NCI-H1092 (cell line): Measurements from ENCODE around the gene KCNN4.
"Not testable (repeated sequence)": the region's sequence is repeated elsewhere in the genome, so short reads cannot be mapped to it uniquely, and the experiment has no call there.

Experiments used
- DNase-seq: peaks from one replicate; lab custom pipeline; 2025; lab: John Stamatoyannopoulos, UW

Gene KCNN4

GRCh38 chr19:43780706-43781525, at the start of gene KCNN4:
Gene KCNN4, minus strand, starts transcription at chr19:43780973. Its CDS starts 112 bp downstream, at chr19:43780861.
- DNase-seq = no peak

DNA sequence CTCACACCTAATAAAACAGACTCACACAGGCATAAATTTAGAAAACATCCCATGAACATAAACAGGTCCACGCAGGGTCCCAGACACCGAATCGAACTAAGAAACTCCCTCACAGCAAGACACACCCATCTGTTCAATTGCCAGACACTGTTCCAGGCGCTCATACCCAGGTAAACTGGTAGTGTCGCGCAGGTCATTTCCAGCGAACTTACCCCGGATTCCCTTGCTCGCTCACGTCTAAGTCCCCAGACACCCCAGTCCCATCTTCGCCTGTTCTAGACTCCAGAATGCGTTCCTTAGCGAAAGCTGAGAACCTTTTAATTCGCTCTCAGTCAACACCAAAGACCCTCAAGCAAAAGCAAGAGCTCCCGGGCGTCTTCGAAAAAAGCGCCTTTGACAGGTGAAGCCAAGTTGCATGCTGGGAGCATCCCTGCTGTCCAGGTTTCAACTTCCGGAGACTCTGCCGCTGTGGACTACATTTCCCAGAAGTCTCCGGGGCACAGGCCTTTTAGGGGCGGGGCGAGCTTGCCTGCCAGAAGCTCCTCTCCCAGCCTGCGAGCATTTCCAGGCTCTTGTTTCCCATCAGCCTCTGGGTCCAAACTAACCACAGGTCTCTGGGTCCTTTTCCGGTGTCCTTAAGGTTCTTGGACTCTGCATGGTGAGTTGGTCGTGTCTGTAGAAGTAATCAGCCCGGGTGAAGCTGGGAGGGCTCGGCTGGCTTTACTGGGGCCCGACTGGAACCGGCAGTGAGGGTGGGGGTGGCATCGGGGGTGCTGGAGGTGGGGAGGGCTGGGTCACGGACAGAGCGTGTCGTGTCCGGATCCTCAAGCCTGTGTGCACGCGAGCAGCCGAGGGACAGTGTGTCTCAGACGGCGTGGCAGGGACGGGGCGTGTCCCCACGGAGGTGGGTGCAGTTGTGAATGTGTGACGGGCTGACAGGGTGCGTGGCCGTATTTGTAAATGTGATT, 46.3 kb upstream of the KCNN4 start, which contains the start of gene ZNF283:
ZNF283 (plus strand) TSS at position 535 of the 968 bp plus-strand sequence. CDS start 6,184 bp downstream, outside the sequence.
- DNase-seq = peak; percentile 78

DNA sequence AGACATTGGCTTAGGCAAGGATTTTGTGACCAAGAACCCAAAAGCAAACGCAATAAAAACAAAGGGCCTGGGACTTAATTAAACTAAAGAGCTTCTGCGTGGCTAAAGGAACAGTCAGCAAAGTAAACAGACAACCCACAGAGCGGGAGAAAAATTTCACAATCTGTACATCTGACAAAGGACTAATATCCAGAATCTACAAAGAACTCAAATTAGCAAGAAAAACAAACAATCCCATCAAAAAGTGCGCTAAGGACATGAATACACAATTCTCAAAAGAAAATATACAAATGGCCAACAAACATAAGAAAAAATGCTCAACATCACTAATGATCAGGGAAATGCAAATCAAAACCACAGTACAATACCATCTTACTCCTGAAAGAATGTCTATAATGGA, 43.8 kb upstream of the KCNN4 start:
- DNase-seq = not testable (repeated sequence)

- not testable (repeated sequence) for DNase-seq
Measured at GRCh38 chr19:43823856-43824255, 43.1 kb upstream of the KCNN4 start.

DNA sequence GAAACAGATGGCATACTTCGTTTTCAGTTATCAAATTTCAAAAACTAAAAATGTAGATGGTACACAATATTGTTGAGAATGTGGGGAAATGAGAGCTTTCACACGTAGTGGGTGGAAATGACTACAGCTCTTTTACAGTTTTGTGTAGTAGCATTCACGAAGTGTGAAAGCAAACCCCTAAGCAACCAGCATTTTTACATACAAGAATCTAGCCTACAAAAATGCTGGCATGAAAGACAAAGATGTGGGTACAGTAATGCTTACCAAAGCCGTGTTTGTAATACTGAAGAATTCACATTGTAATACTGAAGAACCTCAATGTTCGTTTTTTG, 40.1 kb upstream of the KCNN4 start:
- DNase-seq = no peak

- no peak for DNase-seq
Measured at GRCh38 chr19:43820098-43820883, 39.5 kb upstream of the KCNN4 start.

- DNase-seq = no peak
Measured at GRCh38 chr19:43818500-43818899, 37.7 kb upstream of the KCNN4 start.

GRCh38 chr19:43817454-43817853, 36.7 kb upstream of the KCNN4 start:
- DNase-seq = not testable (repeated sequence)

DNA sequence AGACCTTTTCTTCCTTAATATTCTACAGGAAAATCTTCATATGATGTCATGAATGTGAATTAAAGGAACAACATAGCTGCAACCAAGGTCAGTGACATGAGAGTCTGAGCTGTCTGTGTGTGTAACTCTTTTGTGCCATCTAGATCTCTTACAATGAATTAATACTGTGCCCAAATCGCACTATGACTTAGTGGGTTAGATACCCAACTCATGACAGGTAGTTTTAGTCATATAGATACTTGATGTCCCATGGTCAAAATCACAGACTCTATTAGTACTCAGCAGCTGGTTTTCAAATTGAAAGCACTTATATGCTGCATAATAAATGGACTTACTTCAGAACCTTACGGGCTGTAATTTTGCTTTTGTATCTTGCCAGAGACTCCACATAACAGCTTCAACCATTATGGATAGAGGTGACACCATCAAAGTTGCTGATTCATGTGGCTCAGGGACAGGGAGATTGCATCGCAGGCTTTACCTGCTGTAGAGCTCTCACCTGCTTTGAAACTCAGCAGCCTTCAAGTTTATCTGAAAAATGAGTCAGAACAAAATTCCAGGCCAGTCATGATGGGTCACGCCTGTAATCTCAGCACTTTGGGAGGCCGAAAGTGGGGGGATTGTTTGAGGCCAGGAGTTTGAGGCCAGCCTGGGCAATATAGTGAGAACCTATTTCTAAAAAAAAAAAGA, 34.0 kb upstream of the KCNN4 start:
- DNase-seq = no peak

GRCh38 chr19:43812688-43813087, 31.9 kb upstream of the KCNN4 start:
- no peak for DNase-seq

GRCh38 chr19:43812259-43812658, 31.5 kb upstream of the KCNN4 start:
- no peak for DNase-seq

- no peak for DNase-seq
Measured at GRCh38 chr19:43811837-43812236, 31.1 kb upstream of the KCNN4 start.

- DNase-seq = no peak
Measured at GRCh38 chr19:43809762-43810696, 29.3 kb upstream of the KCNN4 start.

DNA sequence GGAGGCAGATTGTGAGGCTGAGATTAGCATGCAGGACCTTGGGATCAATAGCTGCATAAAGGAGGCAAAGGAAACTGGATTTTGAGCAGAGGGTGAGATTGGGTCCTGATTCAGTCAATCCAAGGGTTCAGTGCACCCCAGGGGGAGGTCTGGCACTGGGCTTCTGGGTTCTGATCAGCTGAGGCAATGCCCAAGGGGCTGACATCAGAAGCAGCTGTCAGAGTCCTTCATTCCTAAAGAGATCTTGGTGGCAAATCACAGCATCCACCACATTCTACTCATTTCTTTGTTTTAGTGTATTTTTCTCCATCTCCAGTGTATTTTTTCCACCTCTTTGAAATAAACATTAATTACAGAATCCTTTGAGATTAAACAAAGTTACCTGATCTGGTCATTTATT, 26.9 kb upstream of the KCNN4 start:
- DNase-seq = no peak

- no peak for DNase-seq
Measured at GRCh38 chr19:43806848-43807247, 26.1 kb upstream of the KCNN4 start.

DNA sequence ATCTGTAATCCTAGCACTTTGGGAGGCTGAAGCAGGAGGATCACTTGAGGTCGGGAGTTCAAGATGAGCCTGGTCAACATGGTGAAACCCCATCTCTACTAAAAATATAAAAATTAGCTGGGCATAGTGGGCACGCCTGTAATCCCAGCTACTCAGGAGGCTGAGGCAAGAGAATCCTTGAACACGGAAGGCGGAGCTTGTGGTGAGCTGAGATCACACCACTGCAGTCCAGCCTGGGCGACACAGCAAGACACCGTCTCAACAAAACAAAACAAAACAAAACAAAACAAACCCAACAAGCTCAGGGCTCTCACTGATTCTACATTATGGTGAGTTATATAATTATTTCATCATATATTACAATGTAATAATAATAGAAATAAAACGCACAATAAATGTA, 25.6 kb upstream of the KCNN4 start:
- not testable (repeated sequence) for DNase-seq

DNA sequence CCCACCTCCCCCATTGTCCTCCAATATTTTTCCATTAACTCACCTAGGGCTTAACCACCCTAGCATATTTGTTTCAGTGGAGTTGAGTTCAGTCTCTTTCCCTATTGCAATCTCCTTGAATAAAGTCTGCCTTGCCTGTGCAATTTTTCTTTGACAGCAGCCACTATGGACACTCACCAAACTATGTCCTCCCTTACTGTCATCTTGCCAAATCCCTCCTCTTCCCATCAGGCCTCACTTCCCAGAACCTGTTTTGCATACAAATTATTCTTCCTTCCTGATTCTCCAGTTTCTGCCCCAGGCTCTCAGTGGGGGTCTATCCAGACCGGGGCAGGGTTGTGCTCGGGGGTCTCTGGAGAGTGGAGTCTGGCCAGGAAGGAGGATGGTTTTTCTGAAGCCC, 23.7 kb upstream of the KCNN4 start:
- no peak for DNase-seq

- DNase-seq = no peak
Measured at GRCh38 chr19:43802216-43802951, 21.6 kb upstream of the KCNN4 start, which contains the start of gene LYPD5. Gene LYPD5, minus strand, starts transcription at chr19:43802447. Its CDS starts 67 bp downstream, at chr19:43802380.

- DNase-seq = no peak
Measured at GRCh38 chr19:43799502-43800142, 18.8 kb upstream of the KCNN4 start.
